Measurements from ENCODE around the gene TNFAIP3.

The TNFAIP3 gene

GRCh38 chr6:137912813-137913212, 45.8 kb downstream of the TNFAIP3 start:
- Mint-ChIP-seq H3K9me3 (peaks cover 22% of the 10 kb centered on the region), H3K27me3 (ENCODE audit: low read depth, poor library complexity) (peaks cover 2% of the 10 kb centered on the region), H3K36me3 (ENCODE audit: low read depth) (peaks cover 9% of the 10 kb centered on the region), H3K4me1 (peaks cover 11% of the 10 kb centered on the region), H3K27ac (no peak overlapping the region), H3K4me3 (no peak overlapping the region)
- TF ChIP-seq CTCF (IDR thresholded peaks at IDR 0.05) = no peak
- no peak for DNase-seq

DNA sequence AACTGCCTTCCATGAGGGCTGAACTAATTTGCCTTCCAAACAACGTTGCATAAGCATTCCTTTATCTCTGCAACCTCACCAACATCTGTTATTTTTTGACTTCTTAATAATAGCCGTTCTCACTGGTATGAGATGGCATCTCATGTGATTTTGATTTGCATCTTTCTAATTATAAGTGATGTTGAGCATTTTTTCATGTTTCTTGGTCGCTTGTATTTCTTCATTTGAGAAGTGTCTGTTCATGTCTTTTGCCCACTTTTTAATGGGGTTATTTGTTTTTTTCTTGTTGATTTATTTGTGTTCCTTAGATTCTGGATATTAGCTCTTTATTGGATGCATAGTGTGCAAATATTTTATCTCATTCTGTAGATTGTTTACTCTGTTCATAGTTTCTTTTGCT, 46.4 kb downstream of the TNFAIP3 start:
- H3K4me3 Mint-ChIP-seq = no peak overlapping the region
- H3K4me1 Mint-ChIP-seq = peaks cover 11% of the 10 kb centered on the region
- peaks cover 9% of the 10 kb centered on the region for H3K36me3 Mint-ChIP-seq (ENCODE audit: low read depth)
- peaks cover 22% of the 10 kb centered on the region for H3K9me3 Mint-ChIP-seq
- peaks cover 3% of the 10 kb centered on the region for H3K27me3 Mint-ChIP-seq (ENCODE audit: low read depth, poor library complexity)
- H3K27ac Mint-ChIP-seq = no peak overlapping the region
- TF ChIP-seq CTCF (IDR thresholded peaks at IDR 0.05) = no peak
- DNase-seq = no peak

GRCh38 chr6:137913996-137914529, 47.0 kb downstream of the TNFAIP3 start:
- H3K9me3 Mint-ChIP-seq = peaks cover 22% of the 10 kb centered on the region
- H3K36me3 Mint-ChIP-seq (ENCODE audit: low read depth) = peaks cover 9% of the 10 kb centered on the region
- H3K4me3 Mint-ChIP-seq = no peak overlapping the region

DNA sequence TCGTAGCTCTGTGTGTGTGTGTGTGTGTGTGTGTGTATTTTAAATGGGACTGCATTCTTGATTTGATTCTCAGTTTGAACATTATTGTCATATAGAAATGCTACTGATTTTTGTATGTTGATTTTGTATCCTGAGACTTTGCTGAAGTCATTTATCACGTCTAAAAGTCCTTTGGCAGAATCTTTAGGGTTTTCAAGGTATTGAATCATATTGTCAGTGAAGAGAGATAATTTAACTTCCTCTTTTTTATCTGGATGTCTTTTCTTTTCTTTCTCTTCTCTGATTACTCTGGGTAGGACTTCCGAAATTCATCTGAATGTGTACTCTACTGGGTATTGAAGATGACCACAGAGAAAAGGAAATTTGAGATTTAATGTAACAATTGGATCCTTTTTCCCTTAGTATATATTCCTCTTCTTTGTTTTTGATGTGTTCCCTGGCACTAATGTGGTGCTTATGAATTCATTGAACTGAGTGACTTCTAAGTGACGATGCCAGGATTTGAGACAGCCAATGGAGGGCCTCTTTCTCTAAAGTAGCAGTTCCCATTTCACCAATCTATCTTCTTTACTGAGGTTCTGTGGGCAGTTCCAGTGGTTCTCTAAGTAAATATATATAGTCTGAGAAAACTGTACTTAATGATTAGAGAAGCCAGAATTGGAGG, 47.6 kb downstream of the TNFAIP3 start:
- Mint-ChIP-seq H3K4me1 (peaks cover 11% of the 10 kb centered on the region), H3K27me3 (ENCODE audit: low read depth, poor library complexity) (peaks cover 7% of the 10 kb centered on the region), H3K9me3 (peaks cover 22% of the 10 kb centered on the region), H3K27ac (no peak overlapping the region), H3K4me3 (no peak overlapping the region), H3K36me3 (ENCODE audit: low read depth) (peaks cover 9% of the 10 kb centered on the region)
- no peak for DNase-seq
- no peak for TF ChIP-seq CTCF (IDR thresholded peaks at IDR 0.05)

More at GRCh38 chr6:137913996-137914529, 47.0 kb downstream of the TNFAIP3 start:
- no peak for DNase-seq
- no peak for TF ChIP-seq CTCF (IDR thresholded peaks at IDR 0.05)
- Mint-ChIP-seq H3K27me3 (ENCODE audit: low read depth, poor library complexity) (peaks cover 7% of the 10 kb centered on the region), H3K4me1 (peaks cover 11% of the 10 kb centered on the region), H3K27ac (no peak overlapping the region)

- peaks cover 9% of the 10 kb centered on the region for H3K27me3 Mint-ChIP-seq (ENCODE audit: low read depth, poor library complexity)
- H3K36me3 Mint-ChIP-seq (ENCODE audit: low read depth) = peaks cover 9% of the 10 kb centered on the region
- H3K9me3 Mint-ChIP-seq = peaks cover 22% of the 10 kb centered on the region
- no peak overlapping the region for H3K4me3 Mint-ChIP-seq
- TF ChIP-seq CTCF (IDR thresholded peaks at IDR 0.05) = no peak
- no peak overlapping the region for H3K27ac Mint-ChIP-seq
- peaks cover 20% of the 10 kb centered on the region for H3K4me1 Mint-ChIP-seq
- DNase-seq = no peak
Observed at GRCh38 chr6:137915790-137916189, 48.7 kb downstream of the TNFAIP3 start.
